Endothelial cell of umbilical vein (primary cell): ENCODE data around the gene GNAL. TPM values are rescaled to one million over a fixed set of nuclear protein-coding genes. Genes with fewer than 3 reads are reported as not detected.

Experiments
- BruUV-seq: library from RNA; stranded (reverse); fragments of 400-500 nt; replicated peaks from 2 replicates; lab custom pipeline; 2021; lab: Mats Ljungman, UMichigan
- CTCF ChIA-PET: fragments of 300-600, 350-600 bp; sonication (Branson Sonifier 250); formaldehyde crosslinking; loops from one replicate; lab custom pipeline; 2021; ENCODE audit warnings: antibody characterized with exemption, inconsistent platforms; lab: Charles Lee
- POLR2A ChIA-PET: fragments of 300-600, 350-600 bp; sonication (Branson Sonifier 250); formaldehyde crosslinking; loops from one replicate; lab custom pipeline; 2021; ENCODE audit warnings: antibody characterized with exemption, inconsistent platforms; lab: Charles Lee
- DNase-seq: peaks from one replicate; pipeline ENCODE4 v3.0.0-alpha.2; 2011; ENCODE audit warnings: low read depth, low spot score
- FAIRE-seq: peaks from 2 replicates; lab custom pipeline; 2011; peaks lifted over from hg19 to GRCh38; lab: Jason Lieb, UNC
- H2AFZ ChIP-seq: 2 replicates; pipeline ENCODE4 v1.6.0; 2012; ENCODE audit warnings: low read depth, low read length, control low read depth, inconsistent platforms
- H3K27ac ChIP-seq: 2 replicates; pipeline ENCODE4 v1.5.1; 2011; ENCODE audit warnings: low read depth, mild to moderate bottlenecking, control low read depth, low read length, moderate library complexity; ENCODE audit not compliant: insufficient read depth
- H3K27me3 ChIP-seq, 2 experiments: 2 replicates each; pipeline versions ENCODE4 v1.6.0 to v1.6.1; 2011; ENCODE audit warnings: low read length in 2 of 2, mixed read lengths in 1 of 2; ENCODE audit not compliant: control insufficient read depth in 2 of 2, insufficient read depth in 2 of 2
- H3K36me3 ChIP-seq, 2 experiments: 2 replicates in 1 of 2; 3 replicates in 1 of 2; pipeline ENCODE4 v1.5.1; 2011; ENCODE audit warnings: low read length in 2 of 2, mild to moderate bottlenecking in 1 of 2, moderate library complexity in 1 of 2; ENCODE audit not compliant: control insufficient read depth in 2 of 2, insufficient read depth in 2 of 2; ENCODE audit errors: extremely low read depth in 1 of 2
- H3K4me1 ChIP-seq: 3 replicates; pipeline ENCODE4 v1.5.1; 2011; ENCODE audit warnings: mild to moderate bottlenecking, low read length; ENCODE audit not compliant: control insufficient read depth, insufficient read depth; ENCODE audit errors: extremely low read depth
- H3K4me2 ChIP-seq: 2 replicates; pipeline ENCODE4 v1.6.1; 2011; ENCODE audit warnings: low read length, control low read depth, mixed read lengths; ENCODE audit not compliant: insufficient read depth
- H3K4me3 ChIP-seq, 3 experiments: fragments of 200-600 bp in 1 of 3; sonication (generic), shearing (Covaris generic) in 1 of 3; replicated peaks in 1 of 3; 2 replicates each; pipeline ENCODE4 v1.5.1; 2011 to 2016; ENCODE audit warnings: control low read depth in 3 of 3, low read length in 3 of 3, mild to moderate bottlenecking in 2 of 3, inconsistent platforms in 1 of 3, low read depth in 1 of 3, moderate library complexity in 1 of 3; ENCODE audit not compliant: insufficient read depth in 1 of 3
- H3K79me2 ChIP-seq: 2 replicates; pipeline ENCODE4 v1.6.0; 2012; ENCODE audit warnings: low read length, inconsistent platforms; ENCODE audit not compliant: control insufficient read depth, insufficient read depth
- H3K9ac ChIP-seq: replicated peaks from 2 replicates; pipeline ENCODE3; 2011; ENCODE audit warnings: low read length, control low read depth; ENCODE audit not compliant: insufficient read depth; ENCODE audit errors: extremely low read depth
- H3K9me1 ChIP-seq: replicated peaks from 3 replicates; pipeline ENCODE4 v1.6.0; 2011; ENCODE audit warnings: mild to moderate bottlenecking, low read length; ENCODE audit not compliant: control insufficient read depth, insufficient read depth; ENCODE audit errors: extremely low read depth
- H3K9me3 ChIP-seq: replicated peaks from 2 replicates; pipeline ENCODE4 v1.5.1; 2012; ENCODE audit warnings: low read length, inconsistent platforms; ENCODE audit not compliant: control insufficient read depth, insufficient read depth
- H4K20me1 ChIP-seq: replicated peaks from 2 replicates; pipeline ENCODE3; 2011; ENCODE audit warnings: mild to moderate bottlenecking, low read length; ENCODE audit not compliant: control insufficient read depth, insufficient read depth; ENCODE audit errors: extremely low read depth
- EZH2 ChIP-seq: IDR thresholded peaks from 2 replicates; pipeline ENCODE4 v1.6.1; 2012; ENCODE audit warnings: borderline replicate concordance, low read depth, mild to moderate bottlenecking, moderate library complexity, low read length, inconsistent platforms; ENCODE audit not compliant: severe bottlenecking
- FOS ChIP-seq: IDR thresholded peaks from 2 replicates; pipeline ENCODE4 v1.6.1; 2011; ENCODE audit warnings: mild to moderate bottlenecking, low read length, moderate library complexity, borderline replicate concordance; ENCODE audit not compliant: insufficient read depth
- GATA2 ChIP-seq: IDR thresholded peaks from 2 replicates; pipeline ENCODE4 v1.7.0; 2011; ENCODE audit warnings: low read depth, mild to moderate bottlenecking, moderate library complexity, mixed read lengths, low read length; ENCODE audit not compliant: insufficient read length, insufficient read depth
- JUN ChIP-seq: IDR thresholded peaks from 2 replicates; pipeline ENCODE4 v1.6.1; 2011; ENCODE audit warnings: borderline replicate concordance, low read depth; ENCODE audit not compliant: insufficient read length, insufficient read depth
- MYC ChIP-seq: IDR thresholded peaks from one replicate; pipeline ENCODE4 v1.6.1; 2011; ENCODE audit warnings: mild to moderate bottlenecking, low read depth, low read length
- POLR2A ChIP-seq: IDR thresholded peaks from 2 replicates; pipeline ENCODE4 v1.6.1; 2012; ENCODE audit warnings: low read depth, mild to moderate bottlenecking, control low read depth, low read length
- POLR2AphosphoS5 ChIP-seq: IDR thresholded peaks from 2 replicates; pipeline ENCODE4 v1.6.1; 2012; ENCODE audit warnings: low read depth, mild to moderate bottlenecking, control low read depth, low read length, moderate library complexity; ENCODE audit not compliant: insufficient read depth
- dilution Hi-C: fragments of 300-500 bp; cut with MboI; formaldehyde crosslinking; loops from one replicate; pipeline ENCODE4 v1.15.0; 2019; ENCODE audit warnings: low sequenced_read_pairs; ENCODE audit not compliant: extremely low pct_ligation_motif_present
- intact Hi-C: fragments of 100-400 bp; cut with micrococcal nuclease; formaldehyde crosslinking; loops from one replicate; pipeline ENCODE4 v1.10.0; 2022
- polyA plus RNA-seq, 4 experiments: library from polyadenylated mRNA; depleted of rRNA in 3 of 4; stranded (reverse) in 3 of 4; unstranded in 1 of 4; fragments of >200 nt; gene quantifications; 2 replicates each; pipeline versions ENCODE4 v1.2.1 to v1.2.3, GENCODE V29; 2011 to 2012; ENCODE audit warnings: missing spikeins in 1 of 4
- total RNA-seq: library from RNA; stranded (reverse); gene quantifications from 2 replicates; pipeline ENCODE4 v1.2.3, GENCODE V29; 2021
- TF ChIP-seq, protein P1 (sequence below), 2 donors: IDR thresholded peaks; 1 replicate in 1 of 2; 2 replicates in 1 of 2; pipeline ENCODE4 v1.5.1; 2011; ENCODE audit warnings: low read length in 2 of 2, mild to moderate bottlenecking in 2 of 2, moderate library complexity in 2 of 2, control low read depth in 1 of 2, inconsistent platforms in 1 of 2, low read depth in 1 of 2; ENCODE audit not compliant: insufficient read depth in 1 of 2; ENCODE audit errors: extremely low read depth in 1 of 2
- TF ChIP-seq, protein P2 (sequence below): IDR thresholded peaks from 2 replicates; pipeline ENCODE4 v1.6.1; 2011; ENCODE audit not compliant: insufficient read depth, insufficient read length

The GNAL gene
- total and polyA plus RNA-seq, 2 donors (not counting 3 experiments of a cell fraction or from before 2014, with no cell fraction given) = 0.07 to 0.73 TPM

DNA sequence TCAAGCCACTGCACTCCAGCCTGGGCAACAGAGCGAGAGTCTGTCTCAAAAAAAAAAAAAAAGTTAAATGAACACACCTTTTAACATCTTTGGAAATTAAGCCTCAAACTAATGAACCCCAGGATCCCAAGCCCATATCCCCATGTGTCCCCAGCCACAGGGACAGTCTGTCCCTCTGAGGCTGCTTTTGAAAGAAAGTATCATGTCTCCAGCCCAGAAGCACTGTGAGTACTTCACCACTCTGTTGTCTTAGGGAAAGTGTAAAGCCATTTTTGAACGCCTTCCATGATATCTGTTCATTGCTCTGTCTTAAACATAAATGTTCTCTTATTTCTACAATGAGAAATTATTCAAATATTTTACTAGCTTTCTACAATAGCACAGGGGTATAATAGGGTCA lies 110.0 kb downstream of the GNAL start:
- Histone ChIP-seq H4K20me1 (no peaks in the 10 kb centered on the region), H3K4me1 (no peaks in the 10 kb centered on the region), H3K27ac (no peak overlapping the region), H3K9me3 (no peaks in the 10 kb centered on the region), H3K27me3 (no peaks in the 10 kb centered on the region), H3K4me2 (no peak overlapping the region), H3K79me2 (no peaks in the 10 kb centered on the region), H3K4me3 (no peak overlapping the region), H3K9me1 (no peaks in the 10 kb centered on the region), H2AFZ (no peak overlapping the region), H3K9ac (no peak overlapping the region), H3K36me3 (no peaks in the 10 kb centered on the region)
- CTCF ChIA-PET = no interaction called here
- BruUV-seq = no TSS peak
- intact Hi-C loops = no loop called here
- TF ChIP-seq EZH2 (no peak), GATA2 (no peak), MYC (no peak), POLR2AphosphoS5 (no peak), FOS (no peak), JUN (no peak), POLR2A (no peak)
- TF ChIP-seq, protein P1, sequence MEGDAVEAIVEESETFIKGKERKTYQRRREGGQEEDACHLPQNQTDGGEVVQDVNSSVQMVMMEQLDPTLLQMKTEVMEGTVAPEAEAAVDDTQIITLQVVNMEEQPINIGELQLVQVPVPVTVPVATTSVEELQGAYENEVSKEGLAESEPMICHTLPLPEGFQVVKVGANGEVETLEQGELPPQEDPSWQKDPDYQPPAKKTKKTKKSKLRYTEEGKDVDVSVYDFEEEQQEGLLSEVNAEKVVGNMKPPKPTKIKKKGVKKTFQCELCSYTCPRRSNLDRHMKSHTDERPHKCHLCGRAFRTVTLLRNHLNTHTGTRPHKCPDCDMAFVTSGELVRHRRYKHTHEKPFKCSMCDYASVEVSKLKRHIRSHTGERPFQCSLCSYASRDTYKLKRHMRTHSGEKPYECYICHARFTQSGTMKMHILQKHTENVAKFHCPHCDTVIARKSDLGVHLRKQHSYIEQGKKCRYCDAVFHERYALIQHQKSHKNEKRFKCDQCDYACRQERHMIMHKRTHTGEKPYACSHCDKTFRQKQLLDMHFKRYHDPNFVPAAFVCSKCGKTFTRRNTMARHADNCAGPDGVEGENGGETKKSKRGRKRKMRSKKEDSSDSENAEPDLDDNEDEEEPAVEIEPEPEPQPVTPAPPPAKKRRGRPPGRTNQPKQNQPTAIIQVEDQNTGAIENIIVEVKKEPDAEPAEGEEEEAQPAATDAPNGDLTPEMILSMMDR (IDR thresholded peaks at IDR 0.05; ENCODE audit: extremely low read depth in 1 of 2, insufficient read depth in 1 of 2, low read depth in 1 of 2, low read length in 2 of 2) = no peak
- TF ChIP-seq, protein P2, sequence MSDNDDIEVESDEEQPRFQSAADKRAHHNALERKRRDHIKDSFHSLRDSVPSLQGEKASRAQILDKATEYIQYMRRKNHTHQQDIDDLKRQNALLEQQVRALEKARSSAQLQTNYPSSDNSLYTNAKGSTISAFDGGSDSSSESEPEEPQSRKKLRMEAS = no peak
- FAIRE-seq (no peak), DNase-seq (no peak)
- POLR2A ChIA-PET = no interaction called here
- dilution Hi-C loops = no loop called here
